AG10803 (cell line): ENCODE measurements around the gene RAD51D.

Experiments used
- DNase-seq: peaks from one replicate; pipeline ENCODE4 v3.0.0; 2010; ENCODE audit warnings: low read depth
- H3K4me3 ChIP-seq: 2 replicates; pipeline ENCODE4 v1.5.1; 2011; ENCODE audit warnings: mild to moderate bottlenecking, low read length, control low read depth
- CTCF ChIP-seq: conservative IDR thresholded peaks from 2 replicates; pipeline ENCODE4 v1.5.1; 2011; ENCODE audit warnings: mild to moderate bottlenecking, low read length, control low read depth, inconsistent platforms

RAD51D gene

GRCh38 chr17:35119370-35120165 lies at the start of gene RAD51D:
TSS of gene RAD51D (minus strand) at chr17:35119860. CDS start at chr17:35119613, 247 bp downstream.
- H3K4me3 ChIP-seq: peak within 1 kb of the TSS; percentile 90
- peak; percentile 61 for TF ChIP-seq CTCF
- peak; percentile 56 for DNase-seq

- DNase-seq: peak; percentile 19
Measured at GRCh38 chr17:35167666-35168065, 48.0 kb upstream of the RAD51D start.

GRCh38 chr17:35167046-35167445 lies 47.4 kb upstream of the RAD51D start:
- TF ChIP-seq CTCF: no peak

More at GRCh38 chr17:35167666-35168065, 48.0 kb upstream of the RAD51D start:
- TF ChIP-seq CTCF: no peak
- no peak overlapping the region for H3K4me3 ChIP-seq

GRCh38 chr17:35166526-35166925 lies 46.9 kb upstream of the RAD51D start:
- no peak overlapping the region for H3K4me3 ChIP-seq
- TF ChIP-seq CTCF: no peak
- DNase-seq: no peak

More at GRCh38 chr17:35167046-35167445, 47.4 kb upstream of the RAD51D start:
- no peak for DNase-seq
- H3K4me3 ChIP-seq: no peak overlapping the region

- H3K4me3 ChIP-seq: no peak overlapping the region
- TF ChIP-seq CTCF: no peak
- no peak for DNase-seq
Measured at GRCh38 chr17:35164716-35165115, 45.1 kb upstream of the RAD51D start.

- TF ChIP-seq CTCF: no peak
- no peak overlapping the region for H3K4me3 ChIP-seq
- DNase-seq: no peak
Measured at GRCh38 chr17:35163886-35164285, 44.2 kb upstream of the RAD51D start.

GRCh38 chr17:35162755-35163154 lies 43.1 kb upstream of the RAD51D start:
- TF ChIP-seq CTCF: no peak
- H3K4me3 ChIP-seq: no peak overlapping the region
- no peak for DNase-seq
